HEK293 (cell line): ENCODE measurements around the gene CEP104.

Source experiments
- CTCF ChIA-PET: fragments of 350-600 bp; formaldehyde crosslinking; extraction: SDS; loops from one replicate; lab custom pipeline; 2021; ENCODE audit warnings: antibody characterized with exemption; lab: Yijun Ruan, JAX
- POLR2A ChIA-PET: fragments of 300-600 bp; formaldehyde crosslinking; extraction: SDS; loops from one replicate; lab custom pipeline; 2020; ENCODE audit warnings: antibody characterized with exemption, inconsistent platforms; lab: Yijun Ruan, JAX
- H3K27ac ChIP-seq: fragments of 200-500 bp; sonication (Bioruptor generic); 2 replicates; pipeline ENCODE4 v1.5.1; 2014; ENCODE audit warnings: low read depth, low read length, control low read depth, inconsistent platforms; ENCODE audit errors: extremely low read depth
- H3K36me3 ChIP-seq, 2 experiments: fragments of 200-500 bp in 1 of 2; sonication (Bioruptor generic) in 1 of 2; 1 replicate in 1 of 2; 2 replicates in 1 of 2; pipeline ENCODE4 v1.5.1; 2014 to 2017; ENCODE audit warnings: inconsistent platforms in 2 of 2, low read length in 2 of 2; ENCODE audit not compliant: control insufficient read depth in 2 of 2, insufficient read depth in 1 of 2
- H3K4me1 ChIP-seq: fragments of 200-500 bp; sonication (Bioruptor generic); 2 replicates; pipeline ENCODE4 v1.5.1; 2014; ENCODE audit warnings: mild to moderate bottlenecking, low read length, inconsistent platforms; ENCODE audit not compliant: control insufficient read depth, insufficient read depth
- H3K4me3 ChIP-seq: 2 replicates; pipeline ENCODE4 v1.5.1; 2011; ENCODE audit warnings: low read depth, mild to moderate bottlenecking, control low read depth, low read length, moderate library complexity
- H3K9me3 ChIP-seq: fragments of 200-500 bp; sonication (Bioruptor generic); 2 replicates; pipeline ENCODE4 v1.5.1; 2014; ENCODE audit warnings: low read depth, low read length, inconsistent platforms; ENCODE audit not compliant: control insufficient read depth, insufficient read depth
- BCL11A ChIP-seq: fragments of 450-650 bp; formaldehyde crosslinking; IDR thresholded peaks from 2 replicates; pipeline ENCODE4 v1.5.1; 2016; ENCODE audit warnings: low read depth, missing biosample characterization, missing genetic modification characterization
- BCL6B ChIP-seq: fragments of 450-650 bp; formaldehyde crosslinking; IDR thresholded peaks from 2 replicates; pipeline ENCODE4 v1.5.1; 2017; ENCODE audit warnings: missing biosample characterization, missing genetic modification characterization
- KLF16 ChIP-seq: fragments of 450-650 bp; formaldehyde crosslinking; IDR thresholded peaks from 2 replicates; pipeline ENCODE4 v1.5.1; 2017; ENCODE audit warnings: missing biosample characterization, missing genetic modification characterization
- SCRT1 ChIP-seq: fragments of 450-650 bp; formaldehyde crosslinking; IDR thresholded peaks from 2 replicates; pipeline ENCODE4 v1.5.1; 2016; ENCODE audit warnings: missing biosample characterization, missing genetic modification characterization, borderline replicate concordance
- ZNF10 ChIP-seq: fragments of 450-650 bp; formaldehyde crosslinking; IDR thresholded peaks from 2 replicates; pipeline ENCODE4 v1.5.1; 2017; ENCODE audit warnings: missing biosample characterization, missing genetic modification characterization
- ZNF292 ChIP-seq: fragments of 450-650 bp; formaldehyde crosslinking; IDR thresholded peaks from 2 replicates; pipeline ENCODE4 v1.5.1; 2016; ENCODE audit warnings: low read depth, missing biosample characterization, missing genetic modification characterization, borderline replicate concordance
- ZNF362 ChIP-seq: fragments of 450-650 bp; formaldehyde crosslinking; IDR thresholded peaks from 2 replicates; pipeline ENCODE4 v1.5.1; 2016; ENCODE audit warnings: missing biosample characterization, missing genetic modification characterization
- ZNF394 ChIP-seq: fragments of 450-650 bp; formaldehyde crosslinking; IDR thresholded peaks from 2 replicates; pipeline ENCODE4 v1.5.1; 2016; ENCODE audit warnings: missing biosample characterization, missing genetic modification characterization, mild to moderate bottlenecking, moderate library complexity, borderline replicate concordance
- ZNF416 ChIP-seq: fragments of 450-650 bp; formaldehyde crosslinking; IDR thresholded peaks from 2 replicates; pipeline ENCODE4 v1.5.1; 2016; ENCODE audit warnings: missing biosample characterization, missing genetic modification characterization
- ZNF510 ChIP-seq: fragments of 450-650 bp; formaldehyde crosslinking; IDR thresholded peaks from 2 replicates; pipeline ENCODE4 v1.5.1; 2018; ENCODE audit warnings: mild to moderate bottlenecking, missing genetic modification characterization, missing biosample characterization; ENCODE audit not compliant: insufficient replicate concordance
- ZNF621 ChIP-seq: fragments of 450-650 bp; formaldehyde crosslinking; IDR thresholded peaks from 2 replicates; pipeline ENCODE4 v1.5.1; 2017; ENCODE audit warnings: missing biosample characterization, missing genetic modification characterization
- ZNF629 ChIP-seq: fragments of 450-650 bp; formaldehyde crosslinking; IDR thresholded peaks from 2 replicates; pipeline ENCODE4 v1.5.1; 2017; ENCODE audit warnings: missing biosample characterization, missing genetic modification characterization
- ZNF658 ChIP-seq: fragments of 450-650 bp; formaldehyde crosslinking; IDR thresholded peaks from 2 replicates; pipeline ENCODE4; 2016; ENCODE audit warnings: missing biosample characterization, missing genetic modification characterization
- ZNF768 ChIP-seq: fragments of 450-650 bp; formaldehyde crosslinking; IDR thresholded peaks from 2 replicates; pipeline ENCODE4 v1.5.1; 2018; ENCODE audit warnings: missing biosample characterization, mild to moderate bottlenecking, missing genetic modification characterization
- ZNF785 ChIP-seq: fragments of 450-650 bp; formaldehyde crosslinking; IDR thresholded peaks from 2 replicates; pipeline ENCODE4 v1.5.1; 2016; ENCODE audit warnings: missing biosample characterization, missing genetic modification characterization
- ZSCAN5A ChIP-seq: fragments of 450-650 bp; formaldehyde crosslinking; IDR thresholded peaks from 2 replicates; pipeline ENCODE4 v1.5.1; 2016; ENCODE audit warnings: missing biosample characterization, missing genetic modification characterization
- TF ChIP-seq, protein P1 (sequence below): fragments of 450-650 bp; formaldehyde crosslinking; IDR thresholded peaks from 2 replicates; pipeline ENCODE4 v1.5.1; 2016; ENCODE audit warnings: missing biosample characterization, missing genetic modification characterization
- TF ChIP-seq, protein P2 (sequence below): fragments of 450-650 bp; formaldehyde crosslinking; IDR thresholded peaks from 2 replicates; pipeline ENCODE4 v1.5.1; 2016; ENCODE audit warnings: missing biosample characterization, missing genetic modification characterization
- TF ChIP-seq, protein P3 (sequence below): fragments of 450-650 bp; formaldehyde crosslinking; IDR thresholded peaks from 2 replicates; pipeline ENCODE4 v1.5.1; 2016; ENCODE audit warnings: missing biosample characterization, missing genetic modification characterization, low read depth

The CEP104 gene

GRCh38 chr1:3814771-3815561, 42.0 kb downstream of the CEP104 start:
- H3K36me3 ChIP-seq = peaks cover 0 to 55% of the 10 kb centered on the region in 2 experiments; a peak in 1 of 3 replicates
- H3K4me1 ChIP-seq = no peaks in the 10 kb centered on the region; the same call in 1 of the 2 replicates
- TF ChIP-seq BCL11A = no peak
- no peak for TF ChIP-seq ZNF394 (tag by site-specific recombination)
- TF ChIP-seq, protein P1, sequence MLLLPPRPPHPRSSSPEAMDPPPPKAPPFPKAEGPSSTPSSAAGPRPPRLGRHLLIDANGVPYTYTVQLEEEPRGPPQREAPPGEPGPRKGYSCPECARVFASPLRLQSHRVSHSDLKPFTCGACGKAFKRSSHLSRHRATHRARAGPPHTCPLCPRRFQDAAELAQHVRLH (tag by site-specific recombination) = no peak
- no peak for TF ChIP-seq ZNF621
- TF ChIP-seq ZNF658 (tag by site-specific recombination) = no peak
- no peak for TF ChIP-seq SCRT1 (tag by site-specific recombination)
- no peak for TF ChIP-seq ZNF10 (tag by site-specific recombination)
- no peak for TF ChIP-seq BCL6B (tag by site-specific recombination)
- no peak for TF ChIP-seq ZNF416 (tag by site-specific recombination)
- TF ChIP-seq ZSCAN5A = no peak
- TF ChIP-seq ZNF510 (tag by site-specific recombination) = no peak
- no peak for TF ChIP-seq ZNF768 (tag by site-specific recombination)
- no peak for TF ChIP-seq ZNF362 (tag by site-specific recombination)
- TF ChIP-seq KLF16 (tag by site-specific recombination) = no peak
- TF ChIP-seq, protein P2, sequence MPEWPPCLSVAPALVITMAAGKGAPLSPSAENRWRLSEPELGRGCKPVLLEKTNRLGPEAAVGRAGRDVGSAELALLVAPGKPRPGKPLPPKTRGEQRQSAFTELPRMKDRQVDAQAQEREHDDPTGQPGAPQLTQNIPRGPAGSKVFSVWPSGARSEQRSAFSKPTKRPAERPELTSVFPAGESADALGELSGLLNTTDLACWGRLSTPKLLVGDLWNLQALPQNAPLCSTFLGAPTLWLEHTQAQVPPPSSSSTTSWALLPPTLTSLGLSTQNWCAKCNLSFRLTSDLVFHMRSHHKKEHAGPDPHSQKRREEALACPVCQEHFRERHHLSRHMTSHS (tag by site-specific recombination) = no peak
- TF ChIP-seq, protein P3, sequence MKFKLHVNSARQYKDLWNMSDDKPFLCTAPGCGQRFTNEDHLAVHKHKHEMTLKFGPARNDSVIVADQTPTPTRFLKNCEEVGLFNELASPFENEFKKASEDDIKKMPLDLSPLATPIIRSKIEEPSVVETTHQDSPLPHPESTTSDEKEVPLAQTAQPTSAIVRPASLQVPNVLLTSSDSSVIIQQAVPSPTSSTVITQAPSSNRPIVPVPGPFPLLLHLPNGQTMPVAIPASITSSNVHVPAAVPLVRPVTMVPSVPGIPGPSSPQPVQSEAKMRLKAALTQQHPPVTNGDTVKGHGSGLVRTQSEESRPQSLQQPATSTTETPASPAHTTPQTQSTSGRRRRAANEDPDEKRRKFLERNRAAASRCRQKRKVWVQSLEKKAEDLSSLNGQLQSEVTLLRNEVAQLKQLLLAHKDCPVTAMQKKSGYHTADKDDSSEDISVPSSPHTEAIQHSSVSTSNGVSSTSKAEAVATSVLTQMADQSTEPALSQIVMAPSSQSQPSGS = no peak
- no peak for TF ChIP-seq ZNF292 (tag by site-specific recombination)
- POLR2A ChIA-PET = no interaction called here
- no peak overlapping the region for H3K4me3 ChIP-seq
- H3K9me3 ChIP-seq = no peaks in the 10 kb centered on the region
- no peak overlapping the region for H3K27ac ChIP-seq
- CTCF ChIA-PET = no interaction called here

DNA sequence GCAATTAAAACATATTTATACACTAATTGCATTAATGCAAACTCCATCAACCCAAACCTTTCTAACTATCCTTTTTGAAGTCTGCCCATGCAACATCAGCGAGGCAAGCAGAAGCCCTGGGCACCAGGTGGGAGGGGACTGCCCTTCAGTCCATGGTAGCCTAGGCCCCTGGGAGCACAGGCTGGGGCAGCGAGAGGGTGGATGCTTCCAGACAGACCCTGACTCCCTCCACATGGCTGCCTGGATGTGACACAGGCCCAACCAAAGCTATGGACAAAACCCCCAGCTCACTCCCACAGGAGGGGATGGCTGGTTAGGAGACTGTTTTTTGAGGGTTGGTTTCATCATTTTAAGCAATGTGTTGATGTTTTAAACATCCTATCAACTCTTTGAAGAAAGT, 42.9 kb downstream of the CEP104 start:
- no peak for TF ChIP-seq ZNF629 (tag by site-specific recombination)
- no peak for TF ChIP-seq ZNF785 (tag by site-specific recombination)
- TF ChIP-seq, all 188 proteins: peak for 0
- CTCF ChIA-PET = no interaction called here
- Histone ChIP-seq H3K4me1 (no peaks in the 10 kb centered on the region; the same call in 1 of the 2 replicates), H3K4me3 (no peak overlapping the region), H3K27ac (no peak overlapping the region), H3K36me3 (peaks cover 0 to 46% of the 10 kb centered on the region in 2 experiments; a peak in 1 of 3 replicates), H3K9me3 (no peaks in the 10 kb centered on the region)
- POLR2A ChIA-PET = no interaction called here
